ENCODE measurements around the gene IP6K2.

GRCh38 chr3:48641396-48641795, 75.6 kb downstream of the IP6K2 start:
- TF ChIP-seq JUN (IDR thresholded peaks at IDR 0.05; ENCODE audit: low read depth, low read length) (no peak), E2F6 (IDR thresholded peaks at IDR 0.05) (no peak), CTCF (IDR thresholded peaks at IDR 0.05; ENCODE audit: control extremely low read depth in 1 of 3, insufficient read depth in 1 of 3, low read depth in 1 of 3, low read length in 3 of 3) (no peak), TAF7 (optimal IDR thresholded peaks at IDR 0.05; ENCODE audit: borderline replicate concordance, low read depth, low read length) (no peak), SP2 (IDR thresholded peaks at IDR 0.05; ENCODE audit: low read length) (no peak), POLR2A (IDR thresholded peaks at IDR 0.05; ENCODE audit: control extremely low read depth in 1 of 2, low read depth in 2 of 2, low read length in 2 of 2) (no peak), POLR2AphosphoS5 (IDR thresholded peaks at IDR 0.05; ENCODE audit: low read depth, low read length) (no peak), SAP30 (IDR thresholded peaks at IDR 0.05; ENCODE audit: insufficient read depth, insufficient replicate concordance, low read length) (no peak), EP300 (IDR thresholded peaks at IDR 0.05; ENCODE audit: borderline replicate concordance in 1 of 2, low read depth in 2 of 2, low read length in 2 of 2) (no peak), ATF2 (IDR thresholded peaks at IDR 0.05; ENCODE audit: low read length) (no peak), USF2 (IDR thresholded peaks at IDR 0.05; ENCODE audit: low read length) (no peak), CREB1 (IDR thresholded peaks at IDR 0.05) (no peak)
